H9 (cell line): ENCODE data around the gene POT1. TPM values are rescaled to one million over a fixed set of nuclear protein-coding genes. Genes with fewer than 3 reads are reported as not detected.

ENCODE experiments used
- DNase-seq: peaks from one replicate; pipeline ENCODE4 v3.0.0-alpha.2; 2017
- H2AFZ ChIP-seq: one replicate; pipeline ENCODE4 v1.6.1; 2013; ENCODE audit warnings: mild to moderate bottlenecking, low read length, control low read depth, moderate library complexity
- H2AK5ac ChIP-seq: 2 replicates; pipeline ENCODE4 v1.6.1; 2013; ENCODE audit warnings: low read length, control low read depth, mixed read lengths; ENCODE audit not compliant: insufficient read length
- H2BK120ac ChIP-seq: one replicate; pipeline ENCODE4 v1.6.1; 2013; ENCODE audit warnings: low read depth, mild to moderate bottlenecking, low read length, control low read depth, inconsistent platforms; ENCODE audit not compliant: poor library complexity, severe bottlenecking
- H2BK12ac ChIP-seq: 2 replicates; pipeline ENCODE4 v1.6.1; 2013; ENCODE audit warnings: low read length, control low read depth, mixed read lengths, low read depth; ENCODE audit not compliant: insufficient read length
- H2BK15ac ChIP-seq: 2 replicates; pipeline ENCODE4 v1.6.1; 2013; ENCODE audit warnings: low read depth, low read length, control low read depth
- H2BK20ac ChIP-seq: one replicate; pipeline ENCODE4 v1.6.1; 2013; ENCODE audit warnings: low read depth, mild to moderate bottlenecking, low read length, control low read depth, inconsistent platforms; ENCODE audit not compliant: poor library complexity, severe bottlenecking
- H2BK5ac ChIP-seq: 2 replicates; pipeline ENCODE4 v1.6.1; 2013; ENCODE audit warnings: low read length, control low read depth, mixed read lengths; ENCODE audit not compliant: insufficient read length
- H3K14ac ChIP-seq: 2 replicates; pipeline ENCODE4 v1.6.1; 2013; ENCODE audit warnings: low read length, control low read depth; ENCODE audit not compliant: insufficient read depth
- H3K18ac ChIP-seq: 2 replicates; pipeline ENCODE4 v1.6.1; 2013; ENCODE audit warnings: low read depth, mild to moderate bottlenecking, mixed read lengths, low read length, control low read depth; ENCODE audit not compliant: insufficient read length
- H3K23ac ChIP-seq: 2 replicates; pipeline ENCODE4 v1.6.1; 2013; ENCODE audit warnings: low read length, control low read depth, mixed read lengths, low read depth; ENCODE audit not compliant: insufficient read length
- H3K23me2 ChIP-seq: 2 replicates; pipeline ENCODE4 v1.6.1; 2013; ENCODE audit warnings: low read depth, mild to moderate bottlenecking, mixed read lengths, low read length, control low read depth; ENCODE audit not compliant: insufficient read length, poor library complexity, severe bottlenecking
- H3K27ac ChIP-seq: 2 replicates; pipeline ENCODE4 v1.5.1; 2013; ENCODE audit warnings: low read length, control low read depth, mixed read lengths, low read depth; ENCODE audit not compliant: insufficient read length
- H3K27me3 ChIP-seq: 2 replicates; pipeline ENCODE4 v1.6.1; 2013; ENCODE audit warnings: low read length, control low read depth, inconsistent platforms; ENCODE audit not compliant: insufficient read depth
- H3K4ac ChIP-seq: 2 replicates; pipeline ENCODE4 v1.6.1; 2013; ENCODE audit warnings: low read depth, mild to moderate bottlenecking, control low read depth, inconsistent platforms, low read length, moderate library complexity
- H3K4me1 ChIP-seq: 2 replicates; pipeline ENCODE4 v1.6.1; 2013; ENCODE audit warnings: low read length, control low read depth, inconsistent platforms; ENCODE audit not compliant: insufficient read depth
- H3K4me2 ChIP-seq: 2 replicates; pipeline ENCODE4 v1.6.1; 2013; ENCODE audit warnings: low read length, control low read depth, mixed read lengths; ENCODE audit not compliant: insufficient read length, insufficient read depth
- H3K56ac ChIP-seq: 2 replicates; pipeline ENCODE4 v1.6.1; 2013; ENCODE audit warnings: low read depth, mild to moderate bottlenecking, mixed read lengths, low read length, control low read depth; ENCODE audit not compliant: insufficient read length
- H3K79me1 ChIP-seq: 2 replicates; pipeline ENCODE4 v1.6.1; 2013; ENCODE audit warnings: low read depth, mild to moderate bottlenecking, moderate library complexity, low read length, control low read depth, inconsistent platforms; ENCODE audit not compliant: insufficient read depth, poor library complexity, severe bottlenecking
- H3K79me2 ChIP-seq: 2 replicates; pipeline ENCODE4 v1.6.1; 2013; ENCODE audit warnings: low read length, control low read depth, inconsistent platforms; ENCODE audit not compliant: insufficient read depth
- H3K9ac ChIP-seq: 2 replicates; pipeline ENCODE4 v1.6.1; 2013; ENCODE audit warnings: low read length, control low read depth, mixed read lengths; ENCODE audit not compliant: insufficient read length; ENCODE audit errors: extremely low read depth
- H3K9me3 ChIP-seq: one replicate; pipeline ENCODE4 v1.6.1; 2013; ENCODE audit warnings: low read depth, low read length, inconsistent platforms; ENCODE audit not compliant: control insufficient read depth
- H3T11ph ChIP-seq: one replicate; pipeline ENCODE4 v1.6.1; 2013; ENCODE audit warnings: mild to moderate bottlenecking, low read length, control low read depth, inconsistent platforms
- H4K20me1 ChIP-seq: one replicate; pipeline ENCODE4 v1.6.1; 2013; ENCODE audit not compliant: control insufficient read depth, insufficient read length, insufficient read depth
- H4K5ac ChIP-seq: 2 replicates; pipeline ENCODE4 v1.6.1; 2013; ENCODE audit warnings: low read depth, mild to moderate bottlenecking, mixed read lengths, low read length, control low read depth; ENCODE audit not compliant: insufficient read length
- H4K8ac ChIP-seq: replicated peaks from 2 replicates; pipeline ENCODE4 v1.6.1; 2013; ENCODE audit warnings: low read length, control low read depth, mixed read lengths, low read depth; ENCODE audit not compliant: insufficient read length
- H4K91ac ChIP-seq: 2 replicates; pipeline ENCODE4 v1.6.1; 2013; ENCODE audit warnings: low read depth, mild to moderate bottlenecking, moderate library complexity, mixed read lengths, low read length, control low read depth; ENCODE audit not compliant: insufficient read length
- H3K27ac Mint-ChIP-seq, 3 experiments: 2 replicates in 2 of 3; 3 replicates in 1 of 3; pipeline ENCODE4 v1.8.0; 2020 to 2021; ENCODE audit warnings: mixed read lengths in 3 of 3, mild to moderate bottlenecking in 1 of 3, moderate library complexity in 1 of 3
- H3K27me3 Mint-ChIP-seq: 2 replicates; pipeline ENCODE4 v1.8.0; 2021; ENCODE audit warnings: low read depth, mild to moderate bottlenecking, moderate library complexity, mixed read lengths
- H3K36me3 Mint-ChIP-seq, 3 experiments: 2 replicates in 2 of 3; 3 replicates in 1 of 3; pipeline ENCODE4 v1.8.0; 2020 to 2021; ENCODE audit warnings: low read depth in 3 of 3, mixed read lengths in 3 of 3; ENCODE audit not compliant: insufficient read depth in 1 of 3
- H3K4me1 Mint-ChIP-seq, 2 experiments: 2 replicates each; pipeline ENCODE4 v1.8.0; 2020; ENCODE audit warnings: mixed read lengths in 2 of 2
- H3K4me3 Mint-ChIP-seq, 2 experiments: 2 replicates in 1 of 2; 3 replicates in 1 of 2; pipeline ENCODE4 v1.8.0; 2020 to 2021; ENCODE audit warnings: mild to moderate bottlenecking in 2 of 2, mixed read lengths in 2 of 2, moderate library complexity in 1 of 2
- H3K9me3 Mint-ChIP-seq, 2 experiments: 2 replicates in 1 of 2; 3 replicates in 1 of 2; pipeline ENCODE4 v1.8.0; 2020; ENCODE audit warnings: mild to moderate bottlenecking in 2 of 2, mixed read lengths in 2 of 2, moderate library complexity in 1 of 2
- CTCF ChIP-seq: fragments of 200-600 bp; sonication (generic); conservative IDR thresholded peaks from 3 replicates; pipeline ENCODE4 v1.8.0; 2021; ENCODE audit warnings: antibody characterized with exemption, mild to moderate bottlenecking
- WGBS: extraction: QIAGEN DNeasy Blood & Tissue Kit; methylation state at CpG from one replicate; pipeline ENCODE4 v1.1.7; 2013; ENCODE audit warnings: missing lambda C conversion rate, low lambda C conversion rate, mixed read lengths; ENCODE audit not compliant: insufficient read length; ENCODE audit errors: extremely low coverage; 5-methylcytosine and 5-hydroxymethylcytosine counted together
- total RNA-seq: library from RNA; stranded (reverse); gene quantifications from 2 replicates; pipeline ENCODE4 v1.2.1, GENCODE V29; 2021

The POT1 gene
- total RNA-seq, 1 experiment from 2014 or later: 23.4 TPM

- H3K79me1 ChIP-seq: no peaks in the 10 kb centered on the region
- H3K4me2 ChIP-seq: no peak overlapping the region
- H2BK5ac ChIP-seq: no peak overlapping the region
- Mint-ChIP-seq H3K27me3 (no peaks in the 10 kb centered on the region), H3K36me3 (no peaks in the 10 kb centered on the region; a peak in 1 of 7 replicates), H3K27ac (no peak overlapping the region), H3K4me1 (peaks cover 13 to 15% of the 10 kb centered on the region in 2 experiments), H3K9me3 (no peaks in the 10 kb centered on the region), H3K4me3 (no peak overlapping the region)
- H2BK15ac ChIP-seq: no peak overlapping the region
- H3T11ph ChIP-seq: no peak overlapping the region
- H3K18ac ChIP-seq: no peak overlapping the region
- H3K23me2 ChIP-seq: no peaks in the 10 kb centered on the region
- no peak overlapping the region for H3K4ac ChIP-seq
- no peak for DNase-seq
- WGBS: no CpG with 5 or more reads among the region's 4 CpGs
- no peak overlapping the region for H4K8ac ChIP-seq
- no peaks in the 10 kb centered on the region for H3K79me2 ChIP-seq
- TF ChIP-seq CTCF: no peak
- H3K23ac ChIP-seq: no peak overlapping the region
- H2BK20ac ChIP-seq: no peak overlapping the region
- H3K9me3 ChIP-seq: no peaks in the 10 kb centered on the region
- no peak overlapping the region for H2AK5ac ChIP-seq
- H4K91ac ChIP-seq: no peak overlapping the region
- H3K9ac ChIP-seq: no peak overlapping the region
- H2BK120ac ChIP-seq: no peak overlapping the region
- no peak overlapping the region for H2AFZ ChIP-seq
- no peaks in the 10 kb centered on the region for H4K20me1 ChIP-seq
- H3K27ac ChIP-seq: no peak overlapping the region
- no peak overlapping the region for H3K14ac ChIP-seq
- H3K4me1 ChIP-seq: no peaks in the 10 kb centered on the region
- no peak overlapping the region for H3K56ac ChIP-seq
- H3K27me3 ChIP-seq: no peaks in the 10 kb centered on the region
- H4K5ac ChIP-seq: no peak overlapping the region
- no peak overlapping the region for H2BK12ac ChIP-seq
Measured at GRCh38 chr7:124965553-124965952, 35.9 kb upstream of the POT1 start.
